Measurements from ENCODE around the gene ZBTB40.

Gene ZBTB40

GRCh38 chr1:22534951-22535350 is 83.3 kb downstream of the ZBTB40 start:
- no peak for DNase-seq

GRCh38 chr1:22535399-22535798 is 83.7 kb downstream of the ZBTB40 start:
- DNase-seq = no peak

GRCh38 chr1:22536506-22536905 is 84.9 kb downstream of the ZBTB40 start:
- no peak for DNase-seq

GRCh38 chr1:22537441-22538139 is 85.9 kb downstream of the ZBTB40 start:
- DNase-seq = no peak

- DNase-seq = no peak
Measured at GRCh38 chr1:22539510-22540118, 88.0 kb downstream of the ZBTB40 start.

- no peak for DNase-seq
Measured at GRCh38 chr1:22540337-22540736, 88.7 kb downstream of the ZBTB40 start.

GRCh38 chr1:22542886-22543285 is 91.2 kb downstream of the ZBTB40 start:
- no peak for DNase-seq

GRCh38 chr1:22543679-22544078 is 92.0 kb downstream of the ZBTB40 start:
- DNase-seq = no peak

- DNase-seq = no peak
Measured at GRCh38 chr1:22544606-22545005, 93.0 kb downstream of the ZBTB40 start.

- DNase-seq = no peak
Measured at GRCh38 chr1:22545141-22545540, 93.5 kb downstream of the ZBTB40 start.

- no peak for DNase-seq
Measured at GRCh38 chr1:22547186-22547817, 95.7 kb downstream of the ZBTB40 start.

- no peak for DNase-seq
Measured at GRCh38 chr1:22547818-22548462, 96.3 kb downstream of the ZBTB40 start.

GRCh38 chr1:22550021-22550420 is 98.4 kb downstream of the ZBTB40 start:
- DNase-seq = no peak

GRCh38 chr1:22551591-22551990 is 99.9 kb downstream of the ZBTB40 start:
- DNase-seq = no peak

GRCh38 chr1:22552021-22552420 is 100.4 kb downstream of the ZBTB40 start:
- no peak for DNase-seq

GRCh38 chr1:22553104-22553880 is 101.6 kb downstream of the ZBTB40 start:
- no peak for DNase-seq

GRCh38 chr1:22553991-22554522 is 102.4 kb downstream of the ZBTB40 start:
- no peak for DNase-seq

- no peak for DNase-seq
Measured at GRCh38 chr1:22555371-22555656, 103.7 kb downstream of the ZBTB40 start.

GRCh38 chr1:22556391-22557104 is 104.9 kb downstream of the ZBTB40 start:
- DNase-seq = no peak

GRCh38 chr1:22557341-22557950 is 105.8 kb downstream of the ZBTB40 start:
- DNase-seq = no peak
